Epithelial cell of esophagus (primary cell): ENCODE data around the gene TRAPPC2.

ENCODE experiments used
- DNase-seq: peaks from one replicate; pipeline ENCODE4 v3.0.0; 2010; ENCODE audit warnings: low read depth
- H3K4me3 ChIP-seq: 2 replicates; pipeline ENCODE4 v1.5.1; 2011; ENCODE audit warnings: mild to moderate bottlenecking, low read length, control low read depth
- CTCF ChIP-seq: IDR thresholded peaks from 2 replicates; pipeline ENCODE4 v1.5.1; 2011; ENCODE audit warnings: low read depth, mild to moderate bottlenecking, low read length, control low read depth, inconsistent platforms; ENCODE audit not compliant: insufficient read depth; ENCODE audit errors: missing control alignments

Gene TRAPPC2

GRCh38 chrX:13692771-13693231 is 41.6 kb downstream of the TRAPPC2 start:
- H3K4me3 ChIP-seq: peak overlapping the region; percentile 1
- no peak for TF ChIP-seq CTCF
- DNase-seq: no peak

DNA sequence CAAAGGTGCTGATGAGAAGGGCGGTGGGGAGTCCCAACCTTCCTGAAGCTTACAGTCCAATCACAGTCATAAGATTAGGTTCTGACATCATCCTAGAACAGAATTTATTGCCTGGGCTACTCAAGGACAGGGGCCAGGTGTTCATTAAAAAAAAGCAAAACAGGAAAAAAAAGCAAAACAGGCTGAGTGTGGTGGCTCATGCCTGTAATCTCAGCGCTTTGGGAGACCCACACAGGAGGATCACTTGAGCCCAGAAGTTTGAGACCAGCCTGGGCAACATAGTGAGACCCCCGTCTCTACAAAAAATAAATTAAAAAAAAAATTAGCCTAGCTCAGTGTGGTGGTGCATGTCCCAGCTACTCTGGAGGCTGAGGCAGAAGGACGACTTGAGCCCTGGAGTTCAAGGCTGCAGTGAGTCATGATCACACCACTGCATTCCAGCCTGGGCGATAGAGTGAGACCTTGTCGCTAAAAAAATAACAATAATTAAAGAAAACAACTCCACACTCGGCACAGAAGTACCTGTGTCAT is 42.5 kb downstream of the TRAPPC2 start:
- H3K4me3 ChIP-seq: no peak overlapping the region
- peak; percentile 27 for DNase-seq
- TF ChIP-seq CTCF: no peak

DNA sequence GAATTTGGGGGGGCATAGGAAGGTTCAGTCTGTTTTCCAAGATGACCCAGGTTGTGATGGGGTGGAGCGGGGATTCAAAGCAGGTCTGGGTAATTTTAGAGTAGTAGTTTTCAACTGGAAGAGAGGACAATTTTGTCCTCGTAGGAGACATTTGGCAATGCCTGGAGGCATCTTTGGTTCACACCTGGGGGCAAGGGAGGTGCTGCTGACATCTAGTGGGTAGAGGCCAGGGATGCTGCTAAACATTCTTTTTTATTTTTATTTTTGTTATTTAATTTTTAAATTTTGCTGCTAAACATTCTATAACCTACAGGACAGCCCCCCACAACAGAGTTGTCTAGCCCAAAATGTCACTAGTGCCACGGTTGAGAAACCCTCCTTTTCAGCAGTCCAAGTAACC is 43.6 kb downstream of the TRAPPC2 start:
- peak overlapping the region; percentile 83 for H3K4me3 ChIP-seq
- no peak for DNase-seq
- no peak for TF ChIP-seq CTCF

DNA sequence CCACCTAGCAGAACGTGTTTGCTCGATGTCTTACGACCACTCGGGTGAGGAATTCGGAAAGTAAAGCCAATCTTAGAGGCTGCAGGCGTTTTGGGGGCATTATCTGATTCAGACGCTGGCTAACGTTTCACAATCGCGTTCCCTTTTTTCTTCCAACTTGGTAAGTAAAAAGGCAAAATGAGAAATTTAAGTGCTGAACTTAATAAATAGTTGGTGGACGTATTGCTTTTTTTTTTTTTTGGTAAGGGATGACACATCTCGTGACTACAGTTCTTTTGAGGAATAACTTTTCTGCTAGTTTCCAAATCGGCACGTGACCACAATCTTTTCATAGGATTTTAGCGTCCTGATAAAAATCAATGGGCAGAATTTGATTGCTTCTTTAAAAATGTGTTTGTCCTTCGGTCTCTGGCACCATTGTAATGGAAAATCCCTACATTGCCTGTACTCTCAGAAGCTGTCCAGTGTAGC is 44.6 kb downstream of the TRAPPC2 start:
- TF ChIP-seq CTCF: no peak
- peak overlapping the region; percentile 83 for H3K4me3 ChIP-seq
- no peak for DNase-seq

GRCh38 chrX:13688958-13689740 is 45.3 kb downstream of the TRAPPC2 start, which contains the start of gene RAB9A:
Gene RAB9A, plus strand, starts transcription at chrX:13689128. Its CDS starts 19,619 bp downstream, at chrX:13708747.
- peak; percentile 77 for DNase-seq

GRCh38 chrX:13688384-13688957 is 45.9 kb downstream of the TRAPPC2 start:
- peak overlapping the region; percentile 83 for H3K4me3 ChIP-seq
- no peak for TF ChIP-seq CTCF
- no peak for DNase-seq

More at GRCh38 chrX:13688958-13689740, 45.3 kb downstream of the TRAPPC2 start, which contains the start of gene RAB9A:
- TF ChIP-seq CTCF: no peak
- peak within 1 kb of the TSS; percentile 83 for H3K4me3 ChIP-seq
